ENCODE data around the gene TBC1D22A. TPM values are rescaled to one million over a fixed set of nuclear protein-coding genes. Genes with fewer than 3 reads are reported as not detected.

Gene TBC1D22A
- total and polyA plus RNA-seq, 2 donors (not counting 3 experiments of a cell fraction or from before 2014, with no cell fraction given) = 26.1 to 32.4 TPM

GRCh38 chr22:47033648-47034000 is 271.2 kb downstream of the TBC1D22A start:
- Histone ChIP-seq H3K27ac (ENCODE audit: insufficient read depth, low read depth, low read length) (no peak overlapping the region), H3K79me2 (ENCODE audit: control insufficient read depth, insufficient read depth, low read length) (no peaks in the 10 kb centered on the region), H3K4me1 (ENCODE audit: control insufficient read depth, extremely low read depth, insufficient read depth, low read length) (peaks cover 6% of the 10 kb centered on the region), H3K9me3 (replicated peaks; ENCODE audit: control insufficient read depth, insufficient read depth, low read length) (no peaks in the 10 kb centered on the region), H3K9ac (replicated peaks; ENCODE audit: extremely low read depth, insufficient read depth, low read length) (no peak overlapping the region), H3K36me3 (ENCODE audit: control insufficient read depth in 2 of 2, extremely low read depth in 1 of 2, insufficient read depth in 2 of 2, low read length in 2 of 2) (peaks cover 0 to 2% of the 10 kb centered on the region in 2 experiments), H3K4me2 (ENCODE audit: insufficient read depth, low read length) (no peak overlapping the region), H4K20me1 (replicated peaks; ENCODE audit: control insufficient read depth, extremely low read depth, insufficient read depth, low read length) (no peaks in the 10 kb centered on the region), H3K27me3 (ENCODE audit: control insufficient read depth in 2 of 2, insufficient read depth in 2 of 2, low read length in 2 of 2) (no peaks in the 10 kb centered on the region), H3K9me1 (replicated peaks; ENCODE audit: control insufficient read depth, extremely low read depth, insufficient read depth, low read length) (no peaks in the 10 kb centered on the region), H3K4me3 (replicated peaks in 1 of 3; ENCODE audit: insufficient read depth in 1 of 3, low read depth in 1 of 3, low read length in 3 of 3) (no peak overlapping the region), H2AFZ (ENCODE audit: low read depth, low read length) (no peak overlapping the region)
- TF ChIP-seq MYC (IDR thresholded peaks at IDR 0.05; ENCODE audit: low read depth, low read length) (no peak), GATA2 (IDR thresholded peaks at IDR 0.05; ENCODE audit: insufficient read depth, insufficient read length, low read depth, low read length) (no peak), POLR2AphosphoS5 (IDR thresholded peaks at IDR 0.05; ENCODE audit: insufficient read depth, low read depth, low read length) (no peak), POLR2A (IDR thresholded peaks at IDR 0.05; ENCODE audit: low read depth, low read length) (no peak), CTCF (IDR thresholded peaks at IDR 0.05; ENCODE audit: extremely low read depth in 1 of 2, insufficient read depth in 1 of 2, low read depth in 1 of 2, low read length in 2 of 2) (no peak), EZH2 (IDR thresholded peaks at IDR 0.05; ENCODE audit: borderline replicate concordance, low read depth, low read length, severe bottlenecking) (no peak), JUN (IDR thresholded peaks at IDR 0.05; ENCODE audit: borderline replicate concordance, insufficient read depth, insufficient read length, low read depth) (no peak), MAX (IDR thresholded peaks at IDR 0.05; ENCODE audit: insufficient read depth, insufficient read length) (no peak)
- ChIA-PET POLR2A (no interaction called here), CTCF (no interaction called here)
- DNase-seq (ENCODE audit: low read depth, low spot score) = no peak
- intact Hi-C loops (cut with micrococcal nuclease) = no loop called here
- BruUV-seq (replicated peaks) = no TSS peak
- no peak for FAIRE-seq
- dilution Hi-C loops (cut with MboI; ENCODE audit: extremely low pct_ligation_motif_present, low sequenced_read_pairs) = no loop called here
